Panc1 (cell line): ENCODE measurements around the gene IMPG2. TPM values are rescaled to one million over a fixed set of nuclear protein-coding genes. Genes with fewer than 3 reads are reported as not detected.

ENCODE experiments used
- ATAC-seq: fragments of 200-7000 bp; cut with Tn5 transposase; 2 replicates; pipeline ENCODE4 v1.9.1; 2020; ENCODE audit warnings: mild to moderate bottlenecking, moderate library complexity
- BruUV-seq: library from RNA; stranded (reverse); fragments of 400-500 nt; replicated peaks from 2 replicates; lab custom pipeline; 2021; lab: Mats Ljungman, UMichigan
- CTCF ChIA-PET: fragments of 300-600 bp; sonication (Branson Sonifier 250); formaldehyde crosslinking; loops from one replicate; lab custom pipeline; 2022; ENCODE audit warnings: antibody characterized with exemption; lab: Charles Lee
- POLR2A ChIA-PET: fragments of 300-600 bp; sonication (Branson Sonifier 250); formaldehyde crosslinking; loops from one replicate; lab custom pipeline; 2022; ENCODE audit warnings: antibody characterized with exemption; lab: Charles Lee
- DNase-seq: peaks from one replicate; pipeline ENCODE4 v3.0.0-alpha.2; 2010; ENCODE audit warnings: low read depth, low spot score
- H3K27ac ChIP-seq: 2 replicates; pipeline ENCODE4 v1.5.1; 2011; ENCODE audit warnings: mild to moderate bottlenecking, low read length, inconsistent platforms
- H3K27me3 ChIP-seq: fragments of 200-500 bp; sonication (Bioruptor generic); 2 replicates; pipeline ENCODE4 v1.6.0; 2014; ENCODE audit warnings: low read length, inconsistent platforms; ENCODE audit not compliant: control insufficient read depth, insufficient read depth
- H3K36me3 ChIP-seq: fragments of 200-500 bp; sonication (Bioruptor generic); 2 replicates; pipeline ENCODE4 v1.5.1; 2014; ENCODE audit warnings: inconsistent platforms, mild to moderate bottlenecking, low read length, moderate library complexity; ENCODE audit not compliant: control insufficient read depth, insufficient read depth
- H3K4me1 ChIP-seq: 2 replicates; pipeline ENCODE4 v1.5.1; 2011; ENCODE audit warnings: inconsistent platforms, mild to moderate bottlenecking, low read length, moderate library complexity; ENCODE audit not compliant: control insufficient read depth, insufficient read depth
- H3K4me3 ChIP-seq, 2 experiments: 2 replicates each; pipeline ENCODE4 v1.5.1; 2011 to 2012; ENCODE audit warnings: low read depth in 2 of 2, low read length in 2 of 2, mild to moderate bottlenecking in 2 of 2, inconsistent platforms in 1 of 2, moderate library complexity in 1 of 2
- H3K9me3 ChIP-seq: fragments of 200-500 bp; sonication (Bioruptor generic); 2 replicates; pipeline ENCODE4 v1.5.1; 2014; ENCODE audit warnings: low read depth, mild to moderate bottlenecking, inconsistent platforms, low read length, moderate library complexity; ENCODE audit not compliant: control insufficient read depth, insufficient read depth
- CTCF ChIP-seq: fragments of 450-650 bp; IDR thresholded peaks from 2 replicates; pipeline ENCODE4 v1.5.1; 2017; ENCODE audit warnings: mild to moderate bottlenecking
- POLR2AphosphoS5 ChIP-seq: IDR thresholded peaks from 2 replicates; pipeline ENCODE4 v1.6.1; 2012; ENCODE audit warnings: mild to moderate bottlenecking, low read depth, low read length, moderate library complexity
- REST ChIP-seq, 2 experiments: IDR thresholded peaks; 2 replicates each; pipeline ENCODE4 v1.6.1; 2011 to 2012; ENCODE audit warnings: low read depth in 2 of 2, control low read depth in 1 of 2, low read length in 1 of 2, mild to moderate bottlenecking in 1 of 2, moderate library complexity in 1 of 2; ENCODE audit not compliant: insufficient read depth in 1 of 2
- SIN3A ChIP-seq: IDR thresholded peaks from 2 replicates; pipeline ENCODE4 v1.6.1; 2012; ENCODE audit warnings: low read depth, mild to moderate bottlenecking, low read length, moderate library complexity, borderline replicate concordance; ENCODE audit not compliant: insufficient read depth
- TCF7L2 ChIP-seq: IDR thresholded peaks from 2 replicates; pipeline ENCODE4 v1.6.1; 2011; ENCODE audit warnings: mild to moderate bottlenecking, low read depth, low read length, inconsistent platforms
- in situ Hi-C: cut with HindIII; loops from 2 replicates; pipeline ENCODE4 v1.10.0; 2016; ENCODE audit warnings: low sequenced_read_pairs, low pct_unique_long_range_greater_than_20kb
- intact Hi-C: fragments of 100-400 bp; cut with micrococcal nuclease; formaldehyde crosslinking; loops from one replicate; pipeline ENCODE4 v1.10.0; 2022; ENCODE audit not compliant: unreplicated experiment
- total RNA-seq: library from RNA; stranded (reverse); gene quantifications from one replicate; pipeline ENCODE4 v1.2.1, GENCODE V29; 2021; ENCODE audit not compliant: unreplicated experiment

Gene IMPG2
- total RNA-seq, 1 experiment from 2014 or later, result 0.10 TPM

GRCh38 chr3:101271728-101272127, 48.6 kb downstream of the IMPG2 start:
- Histone ChIP-seq H3K9me3 (no peaks in the 10 kb centered on the region), H3K27me3 (no peaks in the 10 kb centered on the region), H3K4me3 (no peak overlapping the region), H3K36me3 (no peaks in the 10 kb centered on the region), H3K27ac (no peak overlapping the region), H3K4me1 (no peaks in the 10 kb centered on the region)
- POLR2A ChIA-PET, result interaction anchor here (0.7 kb wide), 1 partner anchor 68 kb away, joined by 3 read pairs; no protein-coding TSS in a partner anchor
- intact Hi-C loops, result no loop called here
- TF ChIP-seq CTCF (no peak), REST (IDR thresholded peaks at IDR 0.05; ENCODE audit: insufficient read depth in 1 of 2, low read depth in 2 of 2, low read length in 1 of 2) (no peak), POLR2AphosphoS5 (no peak), TCF7L2 (no peak), SIN3A (no peak)
- no peak for DNase-seq
- CTCF ChIA-PET, result no interaction called here
- BruUV-seq, result no TSS peak
- no peak for ATAC-seq
- in situ Hi-C loops, result no loop called here

- ATAC-seq (no peak), DNase-seq (no peak)
- H3K27ac ChIP-seq, result no peak overlapping the region
- in situ Hi-C loops (no loop called here), intact Hi-C loops (no loop called here)
- TF ChIP-seq TCF7L2 (no peak), POLR2AphosphoS5 (no peak), REST (IDR thresholded peaks at IDR 0.05; ENCODE audit: insufficient read depth in 1 of 2, low read depth in 2 of 2, low read length in 1 of 2) (no peak), SIN3A (no peak), CTCF (no peak)
- ChIA-PET POLR2A (no interaction called here), CTCF (no interaction called here)
- no TSS peak for BruUV-seq
- H3K36me3 ChIP-seq, result no peaks in the 10 kb centered on the region
- H3K4me3 ChIP-seq, result no peak overlapping the region
- H3K9me3 ChIP-seq, result no peaks in the 10 kb centered on the region
- no peaks in the 10 kb centered on the region for H3K27me3 ChIP-seq
- H3K4me1 ChIP-seq, result no peaks in the 10 kb centered on the region
Observed at GRCh38 chr3:101270149-101270548, 50.2 kb downstream of the IMPG2 start.
